K562 (cell line): ENCODE results near the gene LLPH. TPM values are rescaled to one million over a fixed set of nuclear protein-coding genes. Genes with fewer than 3 reads are reported as not detected.
A peak's percentile ranks its signal among the peaks of the same experiment; 100 is the strongest.

ENCODE experiments used
- DEAF1 ChIP-seq: fragments of 450-650 bp; formaldehyde crosslinking; IDR thresholded peaks from 2 replicates; pipeline ENCODE4 v1.4.0; 2020; ENCODE audit warnings: mild to moderate bottlenecking, moderate library complexity
- E2F4 ChIP-seq: sonication (generic); formaldehyde crosslinking; IDR thresholded peaks from 2 replicates; pipeline ENCODE4 v1.8.0; 2022; ENCODE audit warnings: mild to moderate bottlenecking, low read depth, missing genetic modification reagents
- EHMT2 ChIP-seq: fragments of 450-650 bp; IDR thresholded peaks from 2 replicates; pipeline ENCODE4 v1.6.1; 2018; ENCODE audit warnings: antibody characterized with exemption
- FOXJ3 ChIP-seq: sonication (generic); formaldehyde crosslinking; IDR thresholded peaks from 2 replicates; pipeline ENCODE4 v1.4.0; 2020; ENCODE audit warnings: mild to moderate bottlenecking, missing genetic modification reagents
- GTF2E2 ChIP-seq: fragments of 200-800 bp; sonication (Bioruptor generic); IDR thresholded peaks from 2 replicates; pipeline ENCODE4 v1.6.1; 2016; ENCODE audit warnings: missing genetic modification characterization, missing compliant biosample characterization
- KAT7 ChIP-seq: sonication (generic); formaldehyde crosslinking; IDR thresholded peaks from 2 replicates; pipeline ENCODE4 v1.8.0; 2022; ENCODE audit warnings: missing genetic modification reagents, mild to moderate bottlenecking, borderline replicate concordance
- KLF6 ChIP-seq: fragments of 250-450 bp; sonication (Bioruptor Pico); IDR thresholded peaks from 2 replicates; pipeline ENCODE4 v1.4.0; 2020; ENCODE audit warnings: mild to moderate bottlenecking, moderate library complexity, borderline replicate concordance
- MCM5 ChIP-seq: fragments of 450-650 bp; IDR thresholded peaks from 2 replicates; pipeline ENCODE4 v1.6.1; 2016; ENCODE audit warnings: low read depth
- MECOM ChIP-seq: fragments of 250-450 bp; sonication (Bioruptor Pico); IDR thresholded peaks from 2 replicates; pipeline ENCODE4 v1.8.0; 2022; ENCODE audit warnings: inconsistent platforms
- MTA3 ChIP-seq: fragments of 450-650 bp; formaldehyde crosslinking; IDR thresholded peaks from 2 replicates; pipeline ENCODE4 v1.6.1; 2017; ENCODE audit warnings: mild to moderate bottlenecking, borderline replicate concordance
- MTF1 ChIP-seq: fragments of 250-450 bp; sonication (Bioruptor Pico); IDR thresholded peaks from 2 replicates; pipeline ENCODE4 v1.9.0; 2021; ENCODE audit warnings: moderate library complexity, mild to moderate bottlenecking, inconsistent platforms, borderline replicate concordance
- NCOA1 ChIP-seq: fragments of 450-650 bp; IDR thresholded peaks from 2 replicates; pipeline ENCODE4 v1.6.1; 2016; ENCODE audit warnings: low read depth
- RBBP5 ChIP-seq: fragments of 200-600 bp; sonication (generic); IDR thresholded peaks from 2 replicates; pipeline ENCODE4 v1.6.1; 2012; ENCODE audit warnings: borderline replicate concordance, mild to moderate bottlenecking, low read length, control low read depth, inconsistent platforms; ENCODE audit not compliant: insufficient read depth, poor library complexity, severe bottlenecking
- SIRT6 ChIP-seq: IDR thresholded peaks from one replicate; pipeline ENCODE4 v1.6.1; 2012; ENCODE audit warnings: low read depth, mild to moderate bottlenecking, control low read depth, inconsistent platforms, low read length, moderate library complexity
- SMAD3 ChIP-seq: fragments of 450-650 bp; formaldehyde crosslinking; conservative IDR thresholded peaks from 2 replicates; pipeline ENCODE4 v1.4.0; 2020; ENCODE audit warnings: mild to moderate bottlenecking
- TAL1 ChIP-seq: fragments of 450-650 bp; IDR thresholded peaks from 2 replicates; pipeline ENCODE4 v1.6.1; 2016; ENCODE audit warnings: mild to moderate bottlenecking
- TEAD4 ChIP-seq, 2 experiments: sonication (generic) in 1 of 2; formaldehyde crosslinking in 1 of 2; IDR thresholded peaks; 2 replicates each; pipeline versions ENCODE4 v1.6.1 to v1.8.0; 2012 to 2022; ENCODE audit warnings: borderline replicate concordance in 1 of 2, inconsistent platforms in 1 of 2, low read length in 1 of 2, mild to moderate bottlenecking in 1 of 2, missing genetic modification reagents in 1 of 2
- TOE1 ChIP-seq, 2 experiments: fragments of 450-650 bp in 1 of 2; sonication (generic) in 1 of 2; formaldehyde crosslinking in 1 of 2; IDR thresholded peaks; 2 replicates each; pipeline versions ENCODE4 v1.7.1 to v1.8.0; 2016 to 2022; ENCODE audit warnings: borderline replicate concordance in 2 of 2, mild to moderate bottlenecking in 2 of 2, antibody characterized with exemption in 1 of 2, inconsistent platforms in 1 of 2, low read depth in 1 of 2, missing genetic modification reagents in 1 of 2, moderate library complexity in 1 of 2
- ZNF232 ChIP-seq: sonication (generic); formaldehyde crosslinking; IDR thresholded peaks from 2 replicates; pipeline ENCODE4 v1.8.0; 2022; ENCODE audit warnings: mild to moderate bottlenecking, missing genetic modification reagents
- ZNF79 ChIP-seq: fragments of 250-450 bp; sonication (Bioruptor Pico); IDR thresholded peaks from 2 replicates; pipeline ENCODE4 v1.4.0; 2020; ENCODE audit warnings: low read depth, mild to moderate bottlenecking, moderate library complexity
- ZNF830 ChIP-seq: fragments of 250-450 bp; sonication (Bioruptor Pico); IDR thresholded peaks from 2 replicates; pipeline ENCODE4 v1.5.0; 2021; ENCODE audit warnings: mild to moderate bottlenecking
- polyA plus RNA-seq, 8 experiments: library from polyadenylated mRNA; depleted of rRNA in 4 of 8; stranded (reverse) in 5 of 8; unstranded in 3 of 8; fragments of >200 nt; fragmentation: Nextera tagmentation in 2 of 8; fragmentation: Illumina TruSeq in 1 of 8; extraction: Ambion mirVana in 2 of 8; extraction: Trizol in 1 of 8; gene quantifications; 2 replicates each; pipeline versions ENCODE4 v1.2.1 to v1.2.3, GENCODE V29; 2011 to 2014; ENCODE audit warnings: inconsistent platforms in 1 of 8, missing spikeins in 1 of 8
- total RNA-seq, 7 experiments: library from RNA; depleted of rRNA in 6 of 7; stranded (reverse); fragments of >200 nt in 6 of 7; fragmentation: Illumina TruSeq in 2 of 7; extraction: Trizol in 2 of 7; gene quantifications; 2 replicates each; pipeline versions ENCODE4 v1.2.1 to v1.2.3, GENCODE V29; 2011 to 2021; ENCODE audit warnings: low replicate concordance in 1 of 7
- TF ChIP-seq, protein P1 (sequence below): sonication (generic); formaldehyde crosslinking; IDR thresholded peaks from 2 replicates; pipeline ENCODE4 v1.8.0; 2022; ENCODE audit warnings: missing genetic modification reagents, mild to moderate bottlenecking, moderate library complexity, borderline replicate concordance

The LLPH gene
- total and polyA plus RNA-seq, 9 of the 15 experiments (the other 6 are each of a cell fraction or from before 2014, with no cell fraction given) = 19.1 to 87.3 (median 59.6) TPM

- no peak; the same call in 1 of the 2 replicates for TF ChIP-seq GTF2E2 (tag)
- TF ChIP-seq MTF1 (CRISPR knock-in tag) = no peak
- no peak for TF ChIP-seq SMAD3 (CRISPR knock-in tag)
- TF ChIP-seq E2F4 (CRISPR knock-in tag) = no peak
- peak; percentile 92; the same call in 1 of the 2 replicates for TF ChIP-seq MTA3
- TF ChIP-seq TOE1 (IDR thresholded peaks at IDR 0.05; ENCODE audit: borderline replicate concordance) = peak; percentile 60; the same call in 1 of the 2 replicates
- no peak for TF ChIP-seq TOE1 (CRISPR knock-in tag; IDR thresholded peaks at IDR 0.05; ENCODE audit: borderline replicate concordance, low read depth)
- no peak for TF ChIP-seq MCM5
- TF ChIP-seq ZNF830 (CRISPR knock-in tag) = no peak
- TF ChIP-seq FOXJ3 (CRISPR knock-in tag) = no peak
- 0 out of 2 replicates have a peak, but pooled peaks have one; percentile 11 for TF ChIP-seq DEAF1
- no peak for TF ChIP-seq ZNF232 (CRISPR knock-in tag)
- TF ChIP-seq SIRT6 = no peak
- no peak for TF ChIP-seq KLF6 (CRISPR knock-in tag)
- peak; percentile 57; the same call in 1 of the 2 replicates for TF ChIP-seq NCOA1
- no peak for TF ChIP-seq ZNF79 (CRISPR knock-in tag)
- peak; percentile 58 for TF ChIP-seq TEAD4 (IDR thresholded peaks at IDR 0.05; ENCODE audit: low read length)
- TF ChIP-seq TEAD4 (CRISPR knock-in tag; IDR thresholded peaks at IDR 0.05; ENCODE audit: borderline replicate concordance) = no peak
- TF ChIP-seq, protein P1, sequence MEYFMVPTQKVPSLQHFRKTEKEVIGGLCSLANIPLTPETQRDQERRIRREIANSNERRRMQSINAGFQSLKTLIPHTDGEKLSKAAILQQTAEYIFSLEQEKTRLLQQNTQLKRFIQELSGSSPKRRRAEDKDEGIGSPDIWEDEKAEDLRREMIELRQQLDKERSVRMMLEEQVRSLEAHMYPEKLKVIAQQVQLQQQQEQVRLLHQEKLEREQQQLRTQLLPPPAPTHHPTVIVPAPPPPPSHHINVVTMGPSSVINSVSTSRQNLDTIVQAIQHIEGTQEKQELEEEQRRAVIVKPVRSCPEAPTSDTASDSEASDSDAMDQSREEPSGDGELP (CRISPR knock-in tag) = peak; percentile 94
- peak; percentile 93; the same call in 1 of the 2 replicates for TF ChIP-seq KAT7
- TF ChIP-seq MECOM (CRISPR knock-in tag) = no peak
- TF ChIP-seq EHMT2 = peak; percentile 79; the same call in 1 of the 2 replicates
- peak; percentile 94 for TF ChIP-seq RBBP5
- 0 out of 2 replicates have a peak, but pooled peaks have one; percentile 2 for TF ChIP-seq TAL1
Observed at GRCh38 chr12:66169221-66170170, 38.9 kb upstream of the LLPH start, which contains the start of gene TMBIM4 (continued).
